GM21447 (cell line): Measurements from ENCODE around the gene HMCN2.

Source experiments
- ATAC-seq: cut with Tn5 transposase; IDR thresholded peaks from one replicate; pipeline ENCODE4 v1.9.1; 2021; ENCODE audit not compliant: unreplicated experiment

HMCN2 gene

DNA sequence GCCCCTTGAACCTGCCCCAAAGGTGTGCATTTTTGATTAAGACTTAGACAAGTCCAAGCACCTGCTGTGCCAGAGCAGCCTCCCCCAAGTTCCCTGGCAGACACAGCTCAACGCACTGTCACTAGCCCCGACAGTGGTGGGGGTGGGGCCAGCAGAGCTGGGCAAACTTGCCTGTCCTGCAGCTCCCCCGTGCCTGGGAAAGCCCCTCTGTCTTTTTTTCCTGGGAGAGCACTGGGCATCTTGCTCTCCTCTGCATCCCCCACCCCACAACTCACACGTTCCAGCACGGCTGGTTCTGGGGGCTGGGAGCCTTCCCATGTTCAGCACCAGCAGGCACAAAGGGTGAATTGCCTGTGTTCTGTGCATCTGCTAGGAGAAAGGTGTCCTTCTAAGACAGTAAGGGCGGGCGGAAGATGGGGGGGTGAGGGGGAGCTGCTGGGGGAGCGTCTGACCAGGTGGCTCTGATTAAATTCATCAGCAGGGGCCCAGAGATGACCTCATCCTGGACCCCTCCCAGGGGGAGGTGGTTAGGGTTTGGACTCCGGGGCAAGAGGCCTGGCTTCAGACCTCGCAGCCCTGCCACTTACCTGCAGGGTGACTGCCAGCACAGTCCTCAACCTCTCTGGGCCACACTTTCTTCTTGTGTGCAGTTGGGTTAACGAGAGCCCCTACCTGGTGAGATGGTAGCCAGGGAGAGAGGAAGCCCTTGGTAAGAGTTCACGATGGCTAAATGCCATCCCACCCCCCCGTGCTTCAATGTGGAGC, 23.5 kb downstream of the HMCN2 start:
- no peak for ATAC-seq

DNA sequence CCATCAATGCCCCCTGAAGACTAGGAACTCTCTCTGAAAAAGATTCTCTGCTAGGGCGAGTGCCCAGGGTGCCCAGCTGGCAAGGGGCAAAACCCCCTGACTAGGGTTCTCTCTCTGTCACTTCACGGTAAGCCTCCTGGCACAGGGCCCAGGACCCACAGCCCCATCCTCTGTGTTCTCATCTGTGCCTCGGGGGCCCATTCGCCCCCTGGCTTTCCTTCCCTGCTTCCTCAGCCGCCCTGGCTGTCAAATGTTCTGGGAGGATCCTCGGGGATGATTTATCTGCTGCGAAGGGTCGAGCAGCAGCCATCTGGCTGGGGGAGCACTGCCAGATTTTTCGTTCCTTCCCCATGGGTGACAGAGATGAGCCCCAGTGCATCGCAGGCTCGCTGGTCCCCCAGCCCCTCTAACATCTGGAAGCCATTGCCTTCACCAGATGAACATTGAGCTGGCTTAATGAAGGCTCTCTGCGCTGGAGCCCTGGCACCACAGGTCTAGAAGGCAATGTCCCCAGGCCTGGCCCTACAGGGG, 24.2 kb downstream of the HMCN2 start:
- no peak for ATAC-seq

DNA sequence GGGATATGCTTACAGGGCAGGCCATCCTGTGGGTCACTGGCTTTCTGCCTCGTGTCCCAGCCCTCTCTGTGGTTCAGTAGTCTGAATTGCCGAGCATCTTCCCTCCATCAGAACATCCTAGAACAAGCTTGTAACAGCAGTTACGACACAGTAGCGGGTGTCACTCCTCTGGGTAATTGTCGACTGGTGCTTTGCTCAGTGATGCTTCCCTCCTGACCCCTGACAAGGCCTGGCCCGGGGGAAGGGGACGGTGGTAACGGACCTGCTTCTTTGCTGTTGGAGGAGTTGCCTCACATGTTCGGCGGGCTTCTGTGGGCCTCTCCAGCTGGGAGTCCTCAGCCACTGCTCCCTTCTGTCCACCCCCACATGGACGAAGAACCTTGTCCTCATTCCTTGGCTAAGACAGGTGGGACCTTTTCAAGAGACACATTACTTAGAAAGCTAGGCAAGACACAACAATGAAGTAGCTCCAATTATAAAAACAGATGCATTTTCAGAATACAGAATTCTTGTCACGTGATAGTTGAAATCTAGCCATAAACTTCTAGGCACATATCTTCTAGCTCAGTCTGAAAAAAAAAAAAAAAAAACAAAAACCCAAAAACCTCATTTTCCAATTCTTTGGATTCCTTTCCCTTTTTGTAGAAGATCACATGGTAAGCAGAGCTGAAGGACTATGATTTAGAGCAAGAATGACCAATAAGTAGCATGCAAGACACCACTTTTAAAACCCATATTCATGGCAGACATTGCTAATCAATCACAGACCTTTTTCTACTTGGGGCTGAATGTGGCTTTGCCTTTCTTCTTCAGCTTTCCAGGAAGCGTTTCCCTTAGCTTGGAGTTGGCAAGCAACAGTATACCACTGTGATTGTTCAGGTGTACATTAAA, 25.0 kb downstream of the HMCN2 start:
- ATAC-seq, result no peak

DNA sequence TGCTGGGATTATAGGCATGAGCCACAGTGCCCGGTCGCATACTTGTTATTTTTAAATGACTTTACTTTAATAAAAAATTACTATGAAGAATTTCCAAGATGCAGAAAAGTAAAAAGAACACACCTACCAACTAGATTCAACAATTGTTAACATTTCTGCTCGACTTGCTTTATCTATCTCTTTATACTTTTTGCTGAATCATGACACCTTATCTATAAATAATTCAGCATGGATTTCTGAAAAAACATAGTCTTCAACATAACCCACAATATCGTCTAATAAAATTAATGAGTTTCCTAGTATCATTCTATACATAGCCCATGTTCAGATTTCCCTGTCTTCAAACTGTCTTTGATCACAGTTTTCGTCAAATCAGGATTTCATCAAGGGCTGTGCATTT, 25.9 kb downstream of the HMCN2 start:
- no peak for ATAC-seq

DNA sequence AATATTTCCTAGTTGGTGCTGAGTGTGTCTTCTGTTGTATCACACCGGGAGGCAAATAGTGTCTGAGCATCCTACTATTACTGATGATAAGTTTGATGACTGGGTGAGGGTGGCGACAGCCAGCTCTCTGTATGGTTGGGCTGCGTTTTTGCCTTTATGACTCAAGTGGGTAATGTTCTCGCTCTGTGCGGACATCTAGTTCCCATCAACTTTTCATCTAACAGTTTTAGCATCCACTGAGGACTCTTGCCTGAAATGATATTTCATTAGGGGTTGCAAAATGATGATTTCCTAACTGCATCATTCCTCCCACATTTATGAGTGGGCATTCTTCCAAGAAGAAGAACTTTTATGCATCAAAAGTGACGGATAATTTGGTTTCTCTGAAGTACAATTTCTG, 26.5 kb downstream of the HMCN2 start:
- ATAC-seq, result no peak

DNA sequence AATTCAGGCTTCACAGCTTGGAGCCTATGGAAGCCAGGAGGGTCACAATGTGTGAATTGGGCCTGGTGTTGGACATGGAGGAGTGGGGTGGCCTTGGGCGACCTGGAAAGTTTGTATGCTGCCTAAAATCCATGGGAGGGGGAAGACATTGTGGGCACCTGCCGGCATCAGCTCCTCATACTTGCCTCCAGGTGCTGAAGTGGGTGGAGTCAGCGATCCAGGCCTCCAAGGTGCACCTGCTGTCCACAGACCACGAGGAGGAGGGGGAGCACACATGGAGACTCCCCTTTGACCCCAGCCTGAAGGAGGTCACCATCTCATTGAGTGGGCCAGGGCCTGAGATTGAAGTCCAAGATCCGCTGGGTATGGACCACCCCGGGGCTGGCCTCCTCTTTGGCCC, 29.1 kb downstream of the HMCN2 start:
- ATAC-seq, result no peak

DNA sequence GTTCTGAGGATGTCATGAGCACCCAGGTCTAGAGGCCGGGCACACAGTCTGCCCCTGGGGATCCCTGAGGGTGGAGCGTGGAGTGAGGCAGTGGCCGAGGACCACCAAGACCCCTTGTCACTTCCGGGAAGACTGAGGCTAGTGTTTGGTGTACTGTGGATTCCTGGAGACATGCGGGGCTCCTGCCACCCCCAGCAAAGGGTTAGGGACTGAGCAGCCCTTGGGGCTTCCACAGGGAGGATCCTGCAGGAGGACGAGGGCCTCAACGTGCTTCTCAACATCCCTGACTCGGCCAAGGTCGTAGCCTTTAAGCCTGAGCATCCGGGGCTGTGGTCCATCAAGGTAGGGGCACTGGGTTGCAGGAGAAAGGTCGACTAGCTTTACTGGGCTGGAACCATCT, 29.9 kb downstream of the HMCN2 start:
- ATAC-seq, result no peak

DNA sequence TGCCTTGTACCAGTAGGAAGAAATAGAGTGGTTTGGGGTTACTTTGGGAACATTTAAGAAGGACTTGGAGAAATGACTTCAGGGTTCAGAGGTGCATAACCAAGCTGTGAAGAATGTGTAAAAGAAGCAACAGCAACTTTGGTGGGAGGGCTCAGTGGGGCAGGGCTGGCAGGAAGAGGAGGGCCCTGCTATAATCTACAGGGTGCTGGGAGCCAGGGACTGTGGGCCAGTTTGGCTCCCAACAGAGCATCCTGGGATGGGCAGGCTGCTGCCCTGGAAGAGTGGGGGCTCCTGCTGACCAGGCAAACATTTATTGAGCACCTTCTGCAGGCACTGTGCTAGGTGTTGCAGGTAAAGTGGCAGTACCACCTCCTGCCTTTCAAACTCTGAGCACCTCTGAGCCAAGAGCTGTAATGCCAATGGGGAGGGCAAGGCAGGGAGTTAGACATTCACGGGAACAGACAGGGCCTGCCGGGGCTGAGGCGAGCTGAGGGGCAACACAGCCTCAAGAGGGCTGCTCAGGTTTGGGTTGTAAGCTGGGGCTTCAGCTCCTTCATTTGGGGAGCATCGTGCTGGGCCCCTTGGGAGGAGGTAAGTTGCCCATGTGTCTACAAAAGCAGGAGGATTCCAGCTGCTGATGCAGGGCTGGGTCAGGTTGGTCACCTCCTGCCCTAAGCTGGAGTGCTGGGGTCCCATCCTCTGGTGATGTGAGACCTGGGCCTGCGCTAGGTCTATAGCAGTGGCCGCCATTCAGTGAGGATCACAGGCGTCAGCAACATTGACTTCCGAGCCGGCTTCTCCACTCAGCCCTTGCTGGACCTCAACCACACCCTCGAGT, 30.6 kb downstream of the HMCN2 start:
- ATAC-seq, result no peak

DNA sequence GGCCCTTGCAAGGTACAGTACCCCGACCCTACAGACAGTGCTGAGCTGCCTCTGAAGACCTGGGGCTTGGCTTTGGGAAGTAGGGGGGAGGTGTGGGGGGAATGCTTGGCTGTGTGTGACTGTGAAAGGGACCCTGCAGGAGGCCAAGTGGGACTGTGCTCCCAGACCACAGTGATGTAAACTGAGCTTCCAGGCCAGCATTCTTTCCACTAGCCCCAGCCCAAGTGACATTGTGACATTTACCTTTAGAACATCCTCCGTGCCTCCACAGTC, 31.2 kb downstream of the HMCN2 start:
- ATAC-seq, result no peak

DNA sequence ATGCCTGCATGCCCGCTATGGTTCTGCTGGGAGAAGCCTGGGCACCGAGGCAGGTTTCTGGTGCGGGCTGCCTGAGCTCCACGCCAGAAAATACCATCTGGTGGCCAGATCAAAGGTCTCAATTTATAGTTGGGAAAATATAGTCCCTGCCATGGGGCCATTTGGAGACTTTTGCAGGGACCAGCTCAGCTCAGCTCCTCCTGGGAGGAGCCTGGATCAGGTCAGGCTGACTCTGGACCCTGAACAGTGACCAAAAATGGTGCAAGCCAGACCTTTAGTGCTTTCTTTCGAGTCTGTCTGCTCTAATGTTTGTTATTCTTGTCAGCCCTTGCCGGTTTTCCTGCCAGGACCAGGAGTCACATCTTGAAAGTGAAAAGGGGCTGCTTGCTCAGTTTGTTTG, 31.8 kb downstream of the HMCN2 start:
- no peak for ATAC-seq

DNA sequence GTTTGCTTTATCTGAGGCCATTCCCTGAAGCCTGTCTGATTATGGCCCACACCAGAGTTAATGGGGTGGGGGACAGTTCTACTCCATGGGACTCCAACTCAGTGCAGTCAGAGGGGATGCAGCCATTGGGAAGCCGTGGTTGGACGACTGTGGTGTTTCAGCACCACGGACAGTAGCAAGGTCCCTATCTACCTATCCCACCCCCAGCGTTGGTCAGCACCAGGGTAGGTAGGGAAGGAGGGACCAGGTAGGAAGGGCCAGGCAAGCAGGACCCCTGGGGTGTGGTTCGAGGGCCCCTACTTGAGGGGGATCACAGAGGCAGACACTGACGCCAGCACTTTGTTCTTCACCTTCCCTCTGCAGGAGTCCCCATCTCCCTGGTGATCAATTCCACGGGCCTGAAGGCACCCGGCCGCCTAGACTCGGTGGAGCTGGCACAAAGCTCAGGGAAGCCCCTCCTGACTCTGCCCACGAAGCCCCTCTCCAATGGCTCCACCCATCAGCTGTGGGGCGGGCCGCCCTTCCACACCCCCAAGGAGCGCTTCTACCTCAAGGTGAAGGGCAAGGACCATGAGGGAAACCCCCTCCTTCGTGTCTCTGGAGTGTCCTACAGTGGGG, 33.2 kb downstream of the HMCN2 start:
- no peak for ATAC-seq

DNA sequence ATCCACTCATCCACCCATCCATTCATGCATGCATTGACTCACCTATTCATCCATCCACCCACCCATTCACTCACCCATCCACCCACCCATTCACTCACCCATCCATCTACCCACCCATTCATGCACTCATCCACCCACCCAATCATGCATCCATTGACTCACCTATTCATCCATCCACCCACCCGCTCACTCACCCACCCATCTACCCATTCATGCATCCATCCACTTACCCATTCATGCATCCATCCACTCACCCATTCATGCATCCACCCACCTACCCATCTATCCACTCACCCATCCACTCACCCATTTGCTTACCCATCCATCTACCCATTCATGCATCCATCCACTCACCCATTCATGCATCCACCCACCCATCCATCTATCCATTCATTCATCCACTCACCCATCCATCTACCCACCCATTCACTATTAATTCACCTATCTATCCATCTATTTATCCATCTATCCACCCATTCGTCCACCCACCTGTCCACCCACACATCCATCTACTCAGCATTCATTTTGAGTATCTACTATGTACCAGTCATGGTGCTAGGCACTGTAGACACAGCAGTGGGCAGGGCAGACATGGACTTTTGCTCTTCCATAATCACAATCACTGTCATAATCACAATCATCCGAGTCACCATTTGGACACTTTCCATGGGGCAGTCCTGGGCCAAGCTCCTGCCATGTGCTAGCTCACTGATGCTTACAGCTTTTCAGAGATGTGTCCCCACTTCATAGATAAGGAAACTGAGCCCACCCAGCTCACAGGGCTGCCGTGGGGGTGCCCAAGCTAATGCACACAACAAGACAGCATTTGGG, 34.4 kb downstream of the HMCN2 start:
- ATAC-seq, result no peak

DNA sequence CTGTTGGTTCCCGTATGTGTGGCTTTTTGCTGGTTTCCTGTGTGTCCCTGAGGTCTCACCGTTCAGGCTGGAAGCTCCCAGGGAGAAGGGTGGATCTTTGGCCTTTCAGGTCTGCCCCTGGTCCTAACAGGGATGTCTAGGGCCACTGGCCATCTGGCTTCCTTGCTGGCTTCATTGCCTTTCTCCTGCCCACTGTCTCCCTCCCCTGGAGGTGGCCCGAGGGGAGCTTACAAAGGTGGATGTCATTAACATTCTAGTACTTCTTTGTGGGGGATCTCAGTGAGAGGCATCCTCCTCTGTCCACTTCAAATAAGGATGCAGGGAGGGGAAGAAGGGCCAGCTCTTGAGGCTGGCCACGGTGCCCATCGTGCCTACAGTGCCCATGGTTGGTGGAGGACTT, 35.2 kb downstream of the HMCN2 start:
- ATAC-seq, result no peak

DNA sequence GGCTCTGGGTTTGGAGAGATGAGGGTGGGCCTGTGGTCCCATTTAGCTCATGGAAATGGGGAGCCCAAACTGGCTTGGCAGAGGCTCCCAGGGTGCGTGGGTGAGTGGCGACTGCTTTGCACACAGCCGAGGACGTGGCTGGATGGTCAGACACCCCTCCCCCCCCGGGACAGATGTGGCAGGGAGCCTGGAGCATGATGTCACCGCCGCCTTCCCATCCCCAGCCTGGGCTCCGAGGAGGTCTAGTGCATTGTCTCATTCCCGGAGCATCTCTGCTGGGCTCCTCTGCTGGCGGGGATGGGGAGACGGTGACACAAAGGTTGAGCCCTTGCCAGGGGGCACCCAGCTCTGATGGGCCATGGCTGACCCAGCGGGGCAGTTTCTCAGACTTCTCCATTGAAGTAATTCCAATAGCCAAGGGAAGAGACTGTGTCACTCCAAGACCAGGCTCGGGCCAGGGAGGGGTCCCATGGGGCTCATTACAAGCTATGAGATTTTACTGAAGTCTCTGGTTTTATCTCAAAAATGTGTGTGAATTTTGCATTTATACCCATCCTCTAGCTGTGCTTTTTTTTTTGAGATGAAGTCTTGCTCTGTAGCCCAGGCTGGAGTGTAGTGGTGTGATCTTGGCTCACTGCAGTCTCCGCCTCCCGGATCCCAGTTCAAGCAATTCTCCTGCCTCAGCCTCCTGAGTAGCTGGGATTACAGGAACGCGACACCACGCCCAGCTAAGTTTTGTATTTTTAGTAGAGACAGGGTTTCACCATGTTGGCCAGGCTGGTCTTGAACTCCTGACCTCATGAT, 36.1 kb downstream of the HMCN2 start:
- ATAC-seq, result no peak

DNA sequence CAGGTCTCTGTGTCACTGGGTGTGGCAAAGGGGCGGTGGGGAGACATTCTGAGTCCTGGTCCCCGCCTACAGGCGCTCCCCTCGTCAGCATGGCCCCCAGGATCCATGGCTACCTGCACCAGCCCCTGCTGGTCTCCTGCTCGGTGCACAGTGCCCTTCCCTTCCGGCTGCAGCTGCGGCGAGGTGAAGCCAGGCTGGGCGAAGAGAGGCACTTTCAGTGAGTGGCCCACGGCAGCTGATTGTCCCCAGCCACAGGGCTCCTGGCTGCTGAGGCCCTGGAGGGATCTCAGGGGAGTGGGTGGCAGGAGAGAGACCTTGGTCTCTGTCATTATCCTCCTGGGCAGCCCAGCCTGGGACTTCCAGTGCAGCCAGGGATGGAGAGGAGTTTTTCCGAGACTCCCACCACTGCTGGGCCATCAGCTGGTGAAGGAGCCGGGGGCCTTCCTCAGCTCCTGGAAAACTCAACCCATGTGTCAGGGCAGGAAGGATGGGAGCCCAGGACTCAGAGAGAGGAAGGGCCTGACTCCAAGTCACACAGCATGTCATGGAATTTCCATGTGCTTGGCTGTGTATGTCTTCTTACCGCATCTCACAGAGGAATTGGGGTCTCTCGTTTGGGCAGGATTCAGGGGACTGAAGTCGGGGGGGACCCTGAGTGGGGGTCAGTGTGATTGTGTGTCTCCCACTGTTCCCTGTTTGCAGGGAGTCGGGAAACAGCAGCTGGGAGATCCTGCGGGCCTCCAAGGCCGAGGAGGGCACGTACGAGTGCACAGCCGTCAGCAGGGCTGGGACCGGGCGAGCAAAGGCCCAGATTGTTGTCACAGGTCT, 37.4 kb downstream of the HMCN2 start:
- no peak for ATAC-seq

DNA sequence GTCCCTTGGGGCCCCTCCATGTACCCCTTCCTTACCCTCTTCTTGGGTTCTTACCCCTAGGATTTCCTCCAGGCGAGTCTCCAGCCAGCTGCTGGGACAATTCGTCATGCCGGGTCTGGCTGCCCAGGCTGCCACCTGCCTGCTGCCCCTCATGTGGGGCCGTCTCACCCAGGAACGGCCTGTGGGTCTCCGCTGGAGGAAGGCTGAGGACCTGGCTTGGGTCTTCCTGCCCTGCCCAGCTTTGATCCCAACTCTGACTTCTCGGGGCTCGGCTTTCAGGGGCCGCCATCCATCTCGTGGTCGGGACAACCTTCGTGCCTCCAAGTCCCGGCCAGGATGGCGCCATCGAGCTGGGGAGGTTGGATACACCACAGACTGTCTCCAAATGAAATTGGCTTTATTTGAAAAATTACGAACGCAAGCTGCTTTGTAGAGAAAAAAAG, 38.1 kb downstream of the HMCN2 start:
- no peak for ATAC-seq

DNA sequence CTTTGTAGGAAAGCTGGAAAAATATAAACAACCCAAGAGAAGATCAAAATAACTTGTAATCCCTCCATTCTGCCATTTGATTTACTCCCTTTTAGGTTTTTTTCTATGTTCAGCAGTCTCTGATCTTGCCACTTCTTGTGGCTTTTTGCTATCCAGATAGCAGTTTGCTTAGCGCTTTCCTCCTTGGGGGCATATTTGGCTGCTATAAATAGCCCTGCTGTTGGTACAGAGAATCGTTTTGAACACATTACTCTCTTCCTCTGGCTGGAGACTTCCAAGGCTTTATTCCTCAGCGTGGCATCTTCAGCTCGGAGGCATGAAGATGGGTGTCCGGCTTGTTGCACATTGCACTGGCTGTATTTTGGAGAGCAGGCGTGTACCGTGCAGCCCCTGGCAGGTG, 38.6 kb downstream of the HMCN2 start:
- no peak for ATAC-seq

DNA sequence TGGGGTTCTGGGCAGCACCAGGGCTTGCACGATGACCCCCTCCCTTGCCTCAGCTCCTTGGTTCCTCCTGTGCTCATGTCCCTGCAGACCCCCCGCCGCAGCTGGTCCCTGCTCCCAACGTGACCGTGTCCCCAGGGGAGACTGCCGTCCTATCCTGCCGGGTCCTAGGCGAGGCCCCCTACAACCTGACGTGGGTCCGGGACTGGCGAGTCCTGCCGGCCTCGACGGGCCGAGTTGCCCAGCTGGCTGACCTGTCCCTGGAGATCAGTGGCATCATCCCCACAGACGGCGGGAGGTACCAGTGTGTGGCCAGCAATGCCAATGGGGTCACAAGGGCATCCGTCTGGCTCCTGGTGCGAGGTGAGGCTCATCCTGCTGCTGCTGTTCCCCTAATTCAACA, 39.1 kb downstream of the HMCN2 start:
- no peak for ATAC-seq
